GM18861 (cell line): ENCODE measurements around the gene TRMT13.

Experiments used
- ATAC-seq: cut with Tn5 transposase; IDR thresholded peaks from one replicate; pipeline ENCODE4 v1.9.1; 2021; ENCODE audit not compliant: unreplicated experiment

TRMT13 gene

GRCh38 chr1:100132566-100133477 lies at the start of gene TRMT13, which contains the start of gene SASS6:
Gene TRMT13 (plus strand): TSS chr1:100133163. CDS start chr1:100133169, 6 bp downstream.
Gene SASS6 (minus strand): TSS chr1:100132930. CDS start chr1:100132814, 116 bp downstream.
- ATAC-seq: peak; percentile 83

- no peak for ATAC-seq
Measured at GRCh38 chr1:100087396-100087795, 45.6 kb upstream of the TRMT13 start.

GRCh38 chr1:100089082-100089481 lies 43.9 kb upstream of the TRMT13 start:
- no peak for ATAC-seq

GRCh38 chr1:100090471-100090870 lies 42.5 kb upstream of the TRMT13 start:
- no peak for ATAC-seq

GRCh38 chr1:100100202-100100601 lies 32.8 kb upstream of the TRMT13 start:
- no peak for ATAC-seq

GRCh38 chr1:100101564-100101963 lies 31.4 kb upstream of the TRMT13 start:
- no peak for ATAC-seq

GRCh38 chr1:100107696-100108095 lies 25.3 kb upstream of the TRMT13 start:
- no peak for ATAC-seq

- ATAC-seq: no peak
Measured at GRCh38 chr1:100109554-100110066, 23.4 kb upstream of the TRMT13 start.

GRCh38 chr1:100115524-100115923 lies 17.4 kb upstream of the TRMT13 start:
- ATAC-seq: no peak

- ATAC-seq: no peak
Measured at GRCh38 chr1:100122177-100122576, 10.8 kb upstream of the TRMT13 start.

GRCh38 chr1:100127226-100127625 lies 5.7 kb upstream of the TRMT13 start:
- ATAC-seq: no peak

- ATAC-seq: no peak
Measured at GRCh38 chr1:100130552-100131077, 2.3 kb upstream of the TRMT13 start.

GRCh38 chr1:100131623-100132022 lies 1.3 kb upstream of the TRMT13 start:
- no peak for ATAC-seq

- ATAC-seq: no peak
Measured at GRCh38 chr1:100134872-100135271, 1.9 kb downstream of the TRMT13 start.

GRCh38 chr1:100137602-100138001 lies 4.6 kb downstream of the TRMT13 start:
- no peak for ATAC-seq

- ATAC-seq: no peak
Measured at GRCh38 chr1:100141192-100141591, 8.2 kb downstream of the TRMT13 start.

- ATAC-seq: no peak
Measured at GRCh38 chr1:100142343-100142742, 9.4 kb downstream of the TRMT13 start.

GRCh38 chr1:100145116-100145515 lies 12.2 kb downstream of the TRMT13 start:
- no peak for ATAC-seq

GRCh38 chr1:100146958-100147357 lies 14.0 kb downstream of the TRMT13 start:
- no peak for ATAC-seq

GRCh38 chr1:100147875-100148274 lies 14.9 kb downstream of the TRMT13 start:
- no peak for ATAC-seq

- ATAC-seq: no peak
Measured at GRCh38 chr1:100151679-100152078, 18.7 kb downstream of the TRMT13 start.

GRCh38 chr1:100152271-100152670 lies 19.3 kb downstream of the TRMT13 start:
- peak; percentile 73 for ATAC-seq
